Measurements from ENCODE around the gene PLA2R1. TPM values are rescaled to one million over a fixed set of nuclear protein-coding genes. Genes with fewer than 3 reads are reported as not detected.

PLA2R1 gene
- total RNA-seq, 1 donor from 2014 or later: 9.3 TPM

GRCh38 chr2:159959136-159959535 is 103.3 kb downstream of the PLA2R1 start:
- intact Hi-C loops (cut with DNase I): no loop called here
- Histone ChIP-seq H3K4me3 (no peak overlapping the region), H3K36me3 (peaks cover 0 to 8% of the 10 kb centered on the region in 2 donors), H3K9me3 (no peaks in the 10 kb centered on the region), H3K27me3 (no peaks in the 10 kb centered on the region), H3K27ac (no peak overlapping the region), H3K4me1 (no peaks in the 10 kb centered on the region)
- no peak for TF ChIP-seq CTCF (IDR thresholded peaks at IDR 0.05)
- no peak for DNase-seq (ENCODE audit: low spot score in 2 of 2)

GRCh38 chr2:159953136-159953823 is 109.1 kb downstream of the PLA2R1 start:
- intact Hi-C loops (cut with DNase I): no loop called here
- peaks cover 0 to 17% of the 10 kb centered on the region in 2 donors for H3K36me3 ChIP-seq

GRCh38 chr2:159946326-159946999 is 116.0 kb downstream of the PLA2R1 start:
- H3K4me3 ChIP-seq: no peak overlapping the region
- no peaks in the 10 kb centered on the region for H3K9me3 ChIP-seq
- DNase-seq (ENCODE audit: low spot score in 2 of 2): no peak
- TF ChIP-seq CTCF (IDR thresholded peaks at IDR 0.05): no peak
- H3K27ac ChIP-seq: peak overlapping the region; percentile 37 to 47
- H3K36me3 ChIP-seq: peaks cover 0 to 6% of the 10 kb centered on the region in 2 donors
- intact Hi-C loops (cut with DNase I): no loop called here
- peaks cover 0 to 14% of the 10 kb centered on the region in 2 donors for H3K4me1 ChIP-seq
- no peaks in the 10 kb centered on the region for H3K27me3 ChIP-seq

More at GRCh38 chr2:159953136-159953823, 109.1 kb downstream of the PLA2R1 start:
- Histone ChIP-seq H3K9me3 (no peaks in the 10 kb centered on the region), H3K27ac (no peak overlapping the region), H3K4me3 (no peak overlapping the region), H3K27me3 (no peaks in the 10 kb centered on the region), H3K4me1 (no peaks in the 10 kb centered on the region)
- no peak for TF ChIP-seq CTCF (IDR thresholded peaks at IDR 0.05)
- no peak for DNase-seq (ENCODE audit: low spot score in 2 of 2)

DNA sequence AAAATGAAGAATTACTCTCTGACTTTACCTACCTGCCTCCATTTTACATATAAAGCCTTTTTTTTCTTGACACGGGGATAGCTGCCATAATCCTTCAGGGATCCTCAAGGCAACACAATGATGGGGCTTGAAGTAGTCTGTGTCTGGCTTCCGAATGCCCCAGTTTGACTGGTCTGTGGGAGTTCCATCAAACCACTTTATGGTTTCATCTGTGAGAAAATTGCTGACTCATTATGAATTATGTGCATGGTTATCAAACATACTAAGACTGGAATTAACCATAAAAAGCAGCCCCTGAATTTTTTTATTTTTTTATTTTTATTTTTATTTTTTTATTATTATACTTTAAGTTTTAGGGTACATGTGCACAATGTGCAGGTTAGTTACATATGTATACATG is 117.5 kb downstream of the PLA2R1 start:
- intact Hi-C loops (cut with DNase I): no loop called here
- no peak for TF ChIP-seq CTCF (IDR thresholded peaks at IDR 0.05)
- no peak for DNase-seq (ENCODE audit: low spot score in 2 of 2)

GRCh38 chr2:159942146-159942545 is 120.3 kb downstream of the PLA2R1 start:
- DNase-seq (ENCODE audit: low spot score in 2 of 2): no peak
- no peak overlapping the region for H3K4me3 ChIP-seq
- intact Hi-C loops (cut with DNase I): no loop called here
- peaks cover 0 to 12% of the 10 kb centered on the region in 2 donors for H3K4me1 ChIP-seq
- H3K27me3 ChIP-seq: no peaks in the 10 kb centered on the region
- no peak overlapping the region for H3K27ac ChIP-seq
- TF ChIP-seq CTCF (IDR thresholded peaks at IDR 0.05): no peak
- no peaks in the 10 kb centered on the region for H3K36me3 ChIP-seq
- H3K9me3 ChIP-seq: no peaks in the 10 kb centered on the region

More for the DNA sequence above, 117.5 kb downstream of the PLA2R1 start:
- peaks cover 0 to 14% of the 10 kb centered on the region in 2 donors for H3K4me1 ChIP-seq
- no peak overlapping the region for H3K27ac ChIP-seq
- H3K36me3 ChIP-seq: no peaks in the 10 kb centered on the region
- H3K4me3 ChIP-seq: no peak overlapping the region
- H3K9me3 ChIP-seq: no peaks in the 10 kb centered on the region
- H3K27me3 ChIP-seq: no peaks in the 10 kb centered on the region

Data from ascending aorta (tissue), 2 donors.